Activated T-cell treated with anti-CD3 and anti-CD28 coated beads for 48 hours (primary cell): ENCODE measurements around the gene RIMKLB.
"Not testable (repeated sequence)": the region's sequence is repeated elsewhere in the genome, so short reads cannot be mapped to it uniquely, and the experiment has no call there.

Experiments
- DNase-seq: peaks from one replicate; pipeline ENCODE4 v3.0.0-alpha.2; 2020; ENCODE audit warnings: low read depth

The RIMKLB gene

GRCh38 chr12:8695116-8695515 lies 2.7 kb upstream of the RIMKLB start:
- no peak for DNase-seq

- DNase-seq = no peak
Measured at GRCh38 chr12:8696442-8697090, 1.2 kb upstream of the RIMKLB start.

- no peak for DNase-seq
Measured at GRCh38 chr12:8697120-8697475, 693 bp upstream of the RIMKLB start.

GRCh38 chr12:8698132-8698851 lies 501 bp downstream of the RIMKLB start:
- peak; percentile 29 for DNase-seq

- DNase-seq = no peak
Measured at GRCh38 chr12:8698879-8699278, 1.1 kb downstream of the RIMKLB start.

GRCh38 chr12:8699714-8700113 lies 1.9 kb downstream of the RIMKLB start:
- DNase-seq = no peak

GRCh38 chr12:8701046-8701660 lies 3.4 kb downstream of the RIMKLB start:
- no peak for DNase-seq

- no peak for DNase-seq
Measured at GRCh38 chr12:8702159-8702558, 4.4 kb downstream of the RIMKLB start.

- DNase-seq = no peak
Measured at GRCh38 chr12:8709124-8709830, 11.5 kb downstream of the RIMKLB start.

- DNase-seq = no peak
Measured at GRCh38 chr12:8712572-8712971, 14.8 kb downstream of the RIMKLB start.

GRCh38 chr12:8722286-8722800 lies 24.6 kb downstream of the RIMKLB start:
- DNase-seq = no peak

- DNase-seq = no peak
Measured at GRCh38 chr12:8734873-8735381, 37.1 kb downstream of the RIMKLB start.

- no peak for DNase-seq
Measured at GRCh38 chr12:8742501-8742900, 44.7 kb downstream of the RIMKLB start.

- DNase-seq = not testable (repeated sequence)
Measured at GRCh38 chr12:8743121-8743520, 45.3 kb downstream of the RIMKLB start.

- not testable (repeated sequence) for DNase-seq
Measured at GRCh38 chr12:8745631-8746030, 47.8 kb downstream of the RIMKLB start.

GRCh38 chr12:8746046-8746445 lies 48.3 kb downstream of the RIMKLB start:
- no peak for DNase-seq

GRCh38 chr12:8760076-8760475 lies 62.3 kb downstream of the RIMKLB start:
- DNase-seq = not testable (repeated sequence)

- DNase-seq = not testable (repeated sequence)
Measured at GRCh38 chr12:8762701-8763100, 64.9 kb downstream of the RIMKLB start.

GRCh38 chr12:8766121-8766520 lies 68.3 kb downstream of the RIMKLB start:
- not testable (repeated sequence) for DNase-seq

- no peak for DNase-seq
Measured at GRCh38 chr12:8770499-8770898, 72.7 kb downstream of the RIMKLB start.

GRCh38 chr12:8771072-8771471 lies 73.3 kb downstream of the RIMKLB start:
- no peak for DNase-seq

GRCh38 chr12:8773461-8773860 lies 75.7 kb downstream of the RIMKLB start:
- no peak for DNase-seq
